ENCODE measurements around the gene VAMP2.
A peak's percentile ranks its signal among the peaks of the same experiment; 100 is the strongest.

The VAMP2 gene

GRCh38 chr17:8158267-8159031, 4.3 kb downstream of the VAMP2 start:
- H3K27ac ChIP-seq = no peak overlapping the region
- no peak for DNase-seq (ENCODE audit: low read depth, low spot score)

- peak; percentile 100 for DNase-seq (ENCODE audit: low read depth, low spot score)
Observed at GRCh38 chr17:8156246-8156992, 6.3 kb downstream of the VAMP2 start.

DNA sequence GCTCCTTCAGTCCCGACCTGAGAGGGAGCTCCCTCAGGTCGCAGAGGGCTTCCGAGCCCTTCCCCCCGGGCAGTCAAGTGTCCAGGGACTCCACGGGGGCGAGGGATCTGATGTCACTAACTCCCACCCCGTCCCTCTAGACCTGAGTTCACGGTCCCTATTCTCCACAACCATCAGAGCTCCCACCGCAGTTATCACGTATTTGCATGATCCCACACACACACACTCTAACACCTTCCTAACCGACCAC, 6.8 kb downstream of the VAMP2 start:
- no peak for DNase-seq (ENCODE audit: low read depth, low spot score)
- H3K27ac ChIP-seq = peak overlapping the region; percentile 100

More at GRCh38 chr17:8156246-8156992, 6.3 kb downstream of the VAMP2 start:
- H3K27ac ChIP-seq = peak overlapping the region; percentile 100

GRCh38 chr17:8155231-8155995, 7.3 kb downstream of the VAMP2 start:
- DNase-seq (ENCODE audit: low read depth, low spot score) = no peak
- H3K27ac ChIP-seq = peak overlapping the region; percentile 100

DNA sequence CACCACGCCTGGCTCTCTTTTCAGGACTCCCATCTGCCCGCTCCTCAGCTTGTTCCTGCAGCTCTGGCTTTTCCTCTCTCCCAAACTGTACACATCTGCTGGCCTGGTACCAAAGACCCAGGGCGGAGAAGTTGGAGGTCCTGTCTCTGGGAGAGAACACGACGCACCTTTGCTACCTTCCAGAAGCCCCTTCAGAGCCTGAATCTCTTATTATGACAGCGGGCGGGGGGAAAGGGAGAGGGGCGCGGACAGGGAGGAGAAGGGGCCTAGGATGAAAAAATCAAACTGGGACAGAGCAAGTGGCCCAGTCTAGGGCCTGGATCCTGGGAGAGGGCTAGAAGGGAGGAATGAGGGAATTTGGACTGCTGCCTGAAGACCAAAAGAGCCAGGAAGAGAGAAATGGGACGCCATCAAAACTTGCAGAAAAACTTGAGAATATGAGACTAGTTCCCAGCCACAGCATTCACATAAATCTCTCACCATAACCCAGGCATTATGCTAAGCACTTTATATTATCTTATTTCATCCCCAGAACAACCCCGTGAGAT, 8.1 kb downstream of the VAMP2 start:
- no peak for DNase-seq (ENCODE audit: low read depth, low spot score)
- H3K27ac ChIP-seq = peak overlapping the region; percentile 100

DNA sequence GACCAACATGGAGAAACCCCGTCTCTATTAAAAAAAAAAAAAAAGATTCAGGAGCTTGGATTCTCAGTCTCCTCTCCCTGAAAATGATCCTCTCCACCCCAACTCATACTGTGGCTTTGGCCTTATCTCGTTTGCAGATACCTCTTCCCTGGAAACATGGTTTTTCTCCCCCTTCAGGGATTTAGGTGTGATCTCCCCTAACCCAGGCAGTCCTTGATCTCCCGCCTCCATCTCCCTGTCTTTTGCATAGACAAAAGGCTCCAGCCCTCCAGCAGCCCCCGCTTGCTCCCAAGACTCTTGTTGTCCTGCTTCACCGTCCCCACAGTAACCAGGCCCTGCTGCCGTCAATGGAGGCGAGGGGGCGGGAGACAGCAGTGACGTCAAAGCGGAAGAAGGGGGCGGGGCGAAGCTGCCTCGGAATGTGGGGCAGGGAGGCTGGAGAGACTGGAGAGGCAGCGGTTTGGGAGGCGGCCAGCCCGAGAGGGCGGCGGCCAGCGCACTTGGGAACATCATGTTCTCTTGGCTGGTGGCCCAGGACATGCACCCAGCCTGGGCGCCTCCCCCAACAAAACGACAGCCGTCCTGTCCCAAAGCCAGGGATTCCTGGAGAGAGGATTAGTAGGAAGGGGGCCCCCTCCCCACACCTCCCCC, 8.7 kb downstream of the VAMP2 start:
- H3K27ac ChIP-seq = peak overlapping the region; percentile 100
- DNase-seq (ENCODE audit: low read depth, low spot score) = peak; percentile 90

- DNase-seq (ENCODE audit: low read depth, low spot score) = peak; percentile 95
- peak overlapping the region; percentile 100 for H3K27ac ChIP-seq
Observed at GRCh38 chr17:8153525-8153956, 9.2 kb downstream of the VAMP2 start.

DNA sequence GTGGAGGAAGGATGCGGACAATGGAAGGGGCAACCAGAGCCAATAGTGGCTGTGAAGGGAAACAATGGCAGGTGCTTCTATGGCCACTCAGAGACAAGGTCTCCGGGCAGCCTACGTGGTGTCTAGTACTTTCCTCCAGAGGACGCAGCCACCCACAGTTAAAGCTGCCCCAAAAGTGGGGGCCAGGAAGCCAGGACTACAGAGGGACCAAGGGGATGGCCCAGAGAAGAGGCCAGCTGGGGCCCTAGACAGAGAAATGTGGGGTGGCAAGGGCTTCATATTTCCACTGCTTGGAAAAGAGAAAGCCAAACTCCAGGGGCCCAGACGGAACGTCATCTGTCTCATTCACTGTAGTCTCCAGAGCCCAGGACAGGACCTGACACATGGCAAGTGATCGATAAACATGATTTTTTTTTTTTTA, 9.7 kb downstream of the VAMP2 start:
- H3K27ac ChIP-seq = peak overlapping the region; percentile 100
- DNase-seq (ENCODE audit: low read depth, low spot score) = no peak

DNA sequence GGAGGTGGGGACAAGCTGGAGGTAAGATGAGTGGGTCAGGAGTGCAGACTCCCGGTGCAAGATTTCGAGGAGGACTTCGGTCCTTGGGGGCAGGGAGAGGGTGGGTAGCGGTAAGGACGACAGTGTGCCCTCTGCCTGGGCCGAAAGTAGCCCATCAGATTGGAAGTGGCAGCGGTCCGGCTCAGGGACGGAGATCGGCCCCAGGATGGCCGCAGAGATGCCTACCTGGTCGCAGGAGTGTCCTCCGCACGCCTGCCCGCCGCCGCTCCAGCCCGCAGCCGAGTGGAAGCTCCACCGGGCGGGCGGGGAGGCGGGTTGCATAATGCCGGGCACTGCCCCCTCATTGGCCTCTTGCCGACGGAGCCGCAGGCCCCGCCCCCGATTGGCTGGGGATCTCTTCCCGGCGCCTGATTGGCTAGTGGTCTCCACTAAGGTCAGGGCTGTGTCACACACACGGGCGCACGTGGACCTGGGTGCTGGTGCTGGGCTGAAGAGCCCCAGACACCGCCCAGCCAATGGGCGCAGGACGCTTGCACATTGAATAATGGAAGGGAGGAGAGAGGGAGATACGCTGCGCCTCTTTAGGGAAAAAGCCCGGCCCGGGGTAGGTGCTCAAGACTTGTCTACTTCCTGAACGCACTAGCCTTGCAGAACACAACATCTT, 10.5 kb downstream of the VAMP2 start, which contains the start of gene PER1:
TSS of gene PER1 (minus strand) at position 293 of the 664 bp plus-strand sequence. CDS start 1,698 bp downstream, outside the sequence.
- peak; percentile 80 for DNase-seq (ENCODE audit: low read depth, low spot score)
- H3K27ac ChIP-seq = peak within 1 kb of the TSS; percentile 100

DNA sequence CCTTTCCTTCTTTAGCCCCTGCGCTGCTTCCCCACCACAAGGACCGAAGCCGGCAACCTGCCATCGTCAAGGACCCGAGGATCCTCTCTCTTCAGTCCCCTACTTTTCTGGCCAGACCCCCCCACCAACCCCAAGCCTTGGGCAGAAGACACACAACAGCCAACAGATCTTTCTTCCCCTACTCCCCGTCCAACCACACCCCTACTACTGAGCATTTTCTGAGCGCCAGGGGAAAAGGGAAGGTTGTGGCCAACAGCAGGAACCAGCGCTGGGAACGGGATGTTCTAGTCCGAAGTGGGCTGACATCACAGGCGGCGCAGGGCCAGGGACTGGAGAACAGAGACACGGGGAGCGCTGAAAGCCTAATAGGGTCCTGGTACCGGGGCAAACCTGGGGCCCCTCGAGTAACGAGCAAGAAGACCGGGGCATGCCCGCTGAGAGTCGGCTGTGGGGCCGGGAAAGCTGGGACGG, 11.1 kb downstream of the VAMP2 start:
- peak overlapping the region; percentile 100 for H3K27ac ChIP-seq
- no peak for DNase-seq (ENCODE audit: low read depth, low spot score)

GRCh38 chr17:8151120-8151640, 11.6 kb downstream of the VAMP2 start:
- H3K27ac ChIP-seq = peak overlapping the region; percentile 100
- no peak for DNase-seq (ENCODE audit: low read depth, low spot score)

DNA sequence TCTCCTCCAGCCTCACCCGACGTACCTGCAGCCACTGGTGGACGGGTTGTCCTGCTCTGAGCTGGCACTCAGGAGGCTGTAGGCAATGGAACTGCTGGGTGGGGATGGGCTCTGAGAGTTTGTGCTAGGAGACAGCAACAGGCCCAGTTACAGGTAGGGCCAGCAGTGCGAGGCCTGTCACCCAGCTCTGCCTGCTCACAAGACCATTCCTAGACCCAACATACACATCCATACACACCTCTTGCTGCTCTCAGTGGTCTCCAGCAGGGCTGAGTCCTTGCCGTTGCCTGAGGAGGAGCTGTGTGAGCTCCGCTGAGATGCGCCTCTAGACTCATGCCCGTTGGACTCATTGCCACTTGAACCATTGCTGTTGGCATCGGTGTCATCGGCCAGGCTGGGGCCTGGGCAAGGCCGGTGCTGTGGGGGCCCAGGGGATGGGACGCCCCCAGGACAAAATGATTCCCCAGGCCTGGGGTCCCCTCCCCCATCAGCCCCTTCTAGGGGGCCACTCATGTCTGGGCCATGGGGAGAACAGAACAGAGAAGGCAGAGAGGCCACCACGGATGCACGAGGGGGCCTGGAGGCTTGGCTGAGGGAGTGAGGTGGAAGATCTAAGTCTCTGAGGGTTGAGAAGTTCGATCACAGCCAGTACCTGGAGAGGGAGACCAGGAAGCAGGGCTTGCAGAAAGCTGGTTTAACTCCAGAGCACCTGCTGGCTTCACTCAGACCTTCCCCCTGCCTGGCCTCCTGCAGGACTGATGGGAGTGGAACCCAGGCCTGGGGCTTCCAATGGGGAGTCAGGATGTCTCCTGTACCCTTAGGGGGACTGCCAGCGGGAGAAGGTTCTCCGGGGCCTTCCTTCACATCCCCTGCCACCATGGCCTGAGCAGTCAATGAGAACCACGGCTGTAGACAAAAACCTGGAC, 12.3 kb downstream of the VAMP2 start:
- no peak for DNase-seq (ENCODE audit: low read depth, low spot score)
- peak overlapping the region; percentile 100 for H3K27ac ChIP-seq

DNA sequence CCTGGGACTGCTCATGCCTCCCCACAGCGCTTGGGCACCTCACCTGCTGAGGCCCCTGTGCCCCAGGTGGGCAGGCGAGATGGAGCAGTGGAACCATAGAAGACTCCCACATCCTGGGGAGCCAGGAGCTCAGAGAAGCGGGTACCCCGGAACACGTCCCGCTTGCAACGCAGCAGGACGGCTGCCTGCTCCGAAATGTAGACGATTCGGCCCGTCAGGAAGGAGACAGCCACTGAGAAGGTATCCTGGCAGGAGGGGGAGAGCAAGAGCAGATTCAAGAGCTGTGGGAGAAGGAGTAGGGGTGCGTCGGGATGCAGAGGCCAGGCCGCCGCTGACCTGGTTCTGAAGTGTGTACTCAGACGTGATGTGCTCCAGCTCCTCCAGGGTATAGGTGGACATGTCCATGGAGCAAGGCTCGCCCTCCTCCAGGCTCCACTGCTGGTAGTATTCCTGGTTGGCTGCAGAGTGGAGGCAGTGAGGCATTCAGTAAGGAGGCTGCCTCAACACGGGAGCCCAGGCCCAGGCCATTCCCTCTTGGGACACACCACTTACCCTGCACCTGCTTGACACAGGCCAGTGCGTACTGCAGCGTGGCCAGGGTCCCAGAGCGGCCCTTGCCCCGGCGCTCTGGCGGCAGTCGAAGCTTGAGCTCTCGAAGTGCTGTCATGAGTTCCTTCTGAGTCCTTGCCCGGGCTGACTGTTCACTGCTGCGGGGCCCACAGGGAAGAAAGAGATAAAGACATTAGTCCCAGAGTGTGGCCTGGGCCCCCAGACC, 13.1 kb downstream of the VAMP2 start:
- H3K27ac ChIP-seq = no peak overlapping the region

GRCh38 chr17:8148560-8148959, 14.2 kb downstream of the VAMP2 start:
- DNase-seq (ENCODE audit: low read depth, low spot score) = no peak
- no peak overlapping the region for H3K27ac ChIP-seq

More for the DNA sequence above, 13.1 kb downstream of the VAMP2 start:
- DNase-seq (ENCODE audit: low read depth, low spot score) = no peak

- DNase-seq (ENCODE audit: low read depth, low spot score) = no peak
- H3K27ac ChIP-seq = no peak overlapping the region
Observed at GRCh38 chr17:8147805-8148404, 14.8 kb downstream of the VAMP2 start.

GRCh38 chr17:8147141-8147804, 15.5 kb downstream of the VAMP2 start:
- DNase-seq (ENCODE audit: low read depth, low spot score) = no peak
- H3K27ac ChIP-seq = no peak overlapping the region
